ENCODE data around the gene PDE4B.

GRCh38 chr1:66334318-66334717 lies 541.6 kb downstream of the PDE4B start:
- TF ChIP-seq CTCF (IDR thresholded peaks at IDR 0.05) = no peak
- no peak for TF ChIP-seq POLR2A (IDR thresholded peaks at IDR 0.05)

Data from esophagus squamous epithelium (tissue), 4 donors.